HCT116 (cell line): ENCODE data around the gene CHST12. TPM values are rescaled to one million over a fixed set of nuclear protein-coding genes. Genes with fewer than 3 reads are reported as not detected.

ENCODE experiments used
- ATAC-seq: fragments of 200-7000 bp; cut with Tn5 transposase; 2 replicates; pipeline ENCODE4 v1.9.1; 2020; ENCODE audit warnings: mild to moderate bottlenecking, moderate library complexity
- BruUV-seq: library from RNA; stranded (reverse); fragments of 400-500 nt; replicated peaks from 2 replicates; lab custom pipeline; 2021; lab: Mats Ljungman, UMichigan
- CTCF ChIA-PET: fragments of 300-600 bp; sonication (Branson Sonifier 250); formaldehyde crosslinking; loops from one replicate; lab custom pipeline; 2021; ENCODE audit warnings: antibody characterized with exemption; lab: Charles Lee
- POLR2A ChIA-PET: fragments of 300-600, 350-600 bp; sonication (Branson Sonifier 250); formaldehyde crosslinking; loops from one replicate; lab custom pipeline; 2021; ENCODE audit warnings: antibody characterized with exemption; lab: Charles Lee
- RAD21 ChIA-PET, 2 experiments: fragments of 300-600 bp; sonication (Branson Sonifier 250); formaldehyde crosslinking; loops; one replicate each; lab custom pipeline; 2023; ENCODE audit warnings: low total read pairs in 2 of 2; ENCODE audit not compliant: uncharacterized antibody in 2 of 2, unreplicated experiment in 2 of 2, low non-redundant PET in 1 of 2; lab: Charles Lee
- DNase-seq: peaks from one replicate; pipeline ENCODE4 v3.0.0-alpha.2; 2010; ENCODE audit warnings: low read depth, low spot score
- H2AFZ ChIP-seq: fragments of 200-600 bp; shearing (Covaris generic), sonication (generic); 2 replicates; pipeline ENCODE4 v1.6.1; 2017; ENCODE audit warnings: low read depth, mixed run types, mixed read lengths, antibody characterized with exemption, low read length; ENCODE audit not compliant: poor library complexity, severe bottlenecking
- H3K27ac ChIP-seq: 2 replicates; pipeline ENCODE4 v1.5.1; 2012; ENCODE audit warnings: low read depth, low read length
- H3K27me3 ChIP-seq: fragments of 200-600 bp; sonication (generic); 2 replicates; pipeline ENCODE4 v1.6.1; 2016; ENCODE audit warnings: mixed run types, low read length, mixed read lengths; ENCODE audit not compliant: insufficient read depth
- H3K36me3 ChIP-seq, 2 experiments: fragments of 200-500 bp in 1 of 2; fragments of 200-600 bp in 1 of 2; sonication (Bioruptor generic) in 1 of 2; sonication (generic) in 1 of 2; 2 replicates each; pipeline versions ENCODE4 v1.5.1 to v1.6.1; 2014 to 2016; ENCODE audit warnings: low read length in 2 of 2, inconsistent platforms in 1 of 2, mixed read lengths in 1 of 2, mixed run types in 1 of 2; ENCODE audit not compliant: insufficient read depth in 2 of 2, control insufficient read depth in 1 of 2
- H3K4me1 ChIP-seq, 2 experiments: fragments of 200-600 bp in 1 of 2; sonication (generic) in 1 of 2; 2 replicates each; pipeline versions ENCODE4 v1.5.1 to v1.6.1; 2012 to 2017; ENCODE audit warnings: low read length in 2 of 2, inconsistent platforms in 1 of 2, mild to moderate bottlenecking in 1 of 2, mixed read lengths in 1 of 2, mixed run types in 1 of 2, moderate library complexity in 1 of 2; ENCODE audit not compliant: insufficient read depth in 2 of 2, control insufficient read depth in 1 of 2
- H3K4me2 ChIP-seq: fragments of 200-600 bp; sonication (generic); 2 replicates; pipeline ENCODE4 v1.6.1; 2017; ENCODE audit warnings: mixed run types, low read length, mixed read lengths
- H3K4me3 ChIP-seq, 2 experiments: fragments of 200-600 bp in 1 of 2; sonication (generic) in 1 of 2; replicated peaks in 1 of 2; 2 replicates each; pipeline ENCODE4 v1.5.1; 2011 to 2016; ENCODE audit warnings: low read length in 2 of 2, control low read depth in 1 of 2, low read depth in 1 of 2, mild to moderate bottlenecking in 1 of 2, mixed read lengths in 1 of 2, mixed run types in 1 of 2
- H3K79me2 ChIP-seq: fragments of 200-600 bp; sonication (generic); 2 replicates; pipeline ENCODE4 v1.6.1; 2017; ENCODE audit warnings: mild to moderate bottlenecking, mixed run types, low read length, moderate library complexity, mixed read lengths; ENCODE audit not compliant: insufficient read depth
- H3K9ac ChIP-seq: fragments of 200-600 bp; sonication (generic); 2 replicates; pipeline ENCODE4 v1.6.1; 2016; ENCODE audit warnings: low read length, mixed read lengths
- H3K9me2 ChIP-seq: fragments of 200-600 bp; sonication (generic), shearing (Covaris generic); 2 replicates; pipeline ENCODE4 v1.6.1; 2017; ENCODE audit warnings: mixed run types, mild to moderate bottlenecking, moderate library complexity; ENCODE audit not compliant: insufficient read depth
- H3K9me3 ChIP-seq, 2 experiments: fragments of 200-500 bp in 1 of 2; fragments of 200-600 bp in 1 of 2; sonication (Bioruptor generic) in 1 of 2; sonication (generic) in 1 of 2; 2 replicates each; pipeline ENCODE4 v1.6.1; 2014 to 2017; ENCODE audit warnings: low read length in 2 of 2, mixed read lengths in 2 of 2, inconsistent platforms in 1 of 2, low read depth in 1 of 2, mild to moderate bottlenecking in 1 of 2, mixed run types in 1 of 2, moderate library complexity in 1 of 2; ENCODE audit not compliant: control insufficient read depth in 1 of 2, insufficient read depth in 1 of 2
- H4K20me1 ChIP-seq: fragments of 200-600 bp; sonication (generic), shearing (Covaris generic); 2 replicates; pipeline ENCODE4 v1.6.1; 2017; ENCODE audit warnings: mixed run types, mild to moderate bottlenecking, moderate library complexity; ENCODE audit not compliant: insufficient read depth
- ATF3 ChIP-seq: IDR thresholded peaks from 2 replicates; pipeline ENCODE4 v1.6.1; 2012
- CEBPB ChIP-seq: IDR thresholded peaks from 2 replicates; pipeline ENCODE4 v1.6.1; 2012; ENCODE audit warnings: low read depth
- CTCF ChIP-seq, 3 experiments: fragments of 200-600 bp in 1 of 3; sonication (generic) in 1 of 3; IDR thresholded peaks in 2 of 3; conservative IDR thresholded peaks in 1 of 3; 2 replicates each; pipeline ENCODE4 v1.5.1; 2012 to 2017; ENCODE audit warnings: low read depth in 2 of 3, low read length in 2 of 3, antibody characterized with exemption in 1 of 3, borderline replicate concordance in 1 of 3, control low read depth in 1 of 3, mild to moderate bottlenecking in 1 of 3, mixed read lengths in 1 of 3, mixed run types in 1 of 3, moderate library complexity in 1 of 3; ENCODE audit not compliant: insufficient read depth in 1 of 3
- EGR1 ChIP-seq: IDR thresholded peaks from 2 replicates; pipeline ENCODE4 v1.6.1; 2012; ENCODE audit warnings: low read depth
- ELF1 ChIP-seq: IDR thresholded peaks from 2 replicates; pipeline ENCODE4 v1.6.1; 2012; ENCODE audit warnings: low read depth, borderline replicate concordance
- EZH2 ChIP-seq: fragments of 200-600 bp; sonication (generic); IDR thresholded peaks from 2 replicates; pipeline ENCODE4 v1.6.1; 2017; ENCODE audit warnings: antibody characterized with exemption, mixed run types
- EZH2phosphoT487 ChIP-seq: fragments of 200-600 bp; IDR thresholded peaks from 2 replicates; pipeline ENCODE4 v1.6.1; 2018; ENCODE audit warnings: antibody characterized with exemption, borderline replicate concordance
- JUND ChIP-seq: IDR thresholded peaks from 2 replicates; pipeline ENCODE4 v1.6.1; 2012
- MAX ChIP-seq: IDR thresholded peaks from 2 replicates; pipeline ENCODE4 v1.6.1; 2012
- POLR2AphosphoS5 ChIP-seq: IDR thresholded peaks from 2 replicates; pipeline ENCODE4 v1.6.1; 2011; ENCODE audit warnings: mild to moderate bottlenecking, low read depth, low read length, moderate library complexity
- RAD21 ChIP-seq: IDR thresholded peaks from 2 replicates; pipeline ENCODE4 v1.6.1; 2012; ENCODE audit warnings: low read depth, mild to moderate bottlenecking
- SIN3A ChIP-seq: IDR thresholded peaks from 2 replicates; pipeline ENCODE4 v1.6.1; 2012; ENCODE audit warnings: low read depth
- SRF ChIP-seq: IDR thresholded peaks from 2 replicates; pipeline ENCODE4 v1.6.1; 2012; ENCODE audit warnings: low read depth
- TCF7L2 ChIP-seq: IDR thresholded peaks from 2 replicates; pipeline ENCODE4 v1.7.0; 2011; ENCODE audit warnings: borderline replicate concordance, inconsistent platforms; ENCODE audit not compliant: insufficient read depth, insufficient read length; ENCODE audit errors: extremely low read depth
- YY1 ChIP-seq: IDR thresholded peaks from 2 replicates; pipeline ENCODE4 v1.6.1; 2011; ENCODE audit warnings: low read length, low read depth, moderate library complexity, mild to moderate bottlenecking; ENCODE audit not compliant: insufficient replicate concordance; ENCODE audit errors: extremely low read depth
- ZFX ChIP-seq: fragments of 450-650 bp; IDR thresholded peaks from 2 replicates; pipeline ENCODE4 v1.6.1; 2017
- ZNF274 ChIP-seq: fragments of 200-500 bp; sonication (Bioruptor generic); IDR thresholded peaks from 2 replicates; pipeline ENCODE4 v1.6.1; 2014; ENCODE audit warnings: mild to moderate bottlenecking, low read depth, low read length, inconsistent platforms
- intact Hi-C: fragments of 100-400 bp; cut with micrococcal nuclease; formaldehyde crosslinking; loops from 2 replicates; pipeline ENCODE4 v1.10.0; 2022
- total RNA-seq: library from RNA; stranded (reverse); gene quantifications from one replicate; pipeline ENCODE4 v1.2.1, GENCODE V29; 2021; ENCODE audit not compliant: unreplicated experiment

CHST12 gene
- total RNA-seq, 1 experiment from 2014 or later = 14.2 TPM

GRCh38 chr7:2404714-2405119, 1.3 kb downstream of the CHST12 start:
- intact Hi-C loops = no loop called here
- ATAC-seq (no peak), DNase-seq (no peak)
- ChIA-PET CTCF (no interaction called here), POLR2A (no interaction called here), RAD21 (no interaction called here)
- Histone ChIP-seq H3K9me3 (no peaks in the 10 kb centered on the region), H3K79me2 (no peaks in the 10 kb centered on the region), H4K20me1 (no peaks in the 10 kb centered on the region), H3K9ac (no peak overlapping the region), H2AFZ (no peak overlapping the region), H3K36me3 (no peaks in the 10 kb centered on the region), H3K27ac (no peak overlapping the region), H3K4me1 (peaks cover 30 to 47% of the 10 kb centered on the region in 2 experiments), H3K27me3 (no peaks in the 10 kb centered on the region), H3K4me2 (peak overlapping the region; percentile 89), H3K9me2 (no peaks in the 10 kb centered on the region), H3K4me3 (peak overlapping the region; percentile 77 to 85)
- TF ChIP-seq SRF (no peak), EZH2 (no peak), ZNF274 (no peak), ATF3 (no peak), EZH2phosphoT487 (no peak), RAD21 (no peak), ZFX (no peak), ELF1 (no peak), EGR1 (no peak), TCF7L2 (no peak)
- BruUV-seq = no TSS peak

- no peaks in the 10 kb centered on the region for H3K79me2 ChIP-seq
- DNase-seq (no peak), ATAC-seq (no peak)
- H3K4me1 ChIP-seq = peaks cover 26 to 42% of the 10 kb centered on the region in 2 experiments
- no peaks in the 10 kb centered on the region for H3K9me2 ChIP-seq
- RAD21 ChIA-PET = no interaction called here
- peak overlapping the region; percentile 89; the same call in 1 of the 2 replicates for H3K4me2 ChIP-seq
- H3K36me3 ChIP-seq = no peaks in the 10 kb centered on the region
- H3K27ac ChIP-seq = no peak overlapping the region
- H3K9ac ChIP-seq = no peak overlapping the region
- CTCF ChIA-PET = interaction anchor here (1.7 kb wide), 1 partner anchor 46 kb away, joined by 4 read pairs; no protein-coding TSS in a partner anchor
- no peaks in the 10 kb centered on the region for H4K20me1 ChIP-seq
- TF ChIP-seq YY1 = no peak
- TF ChIP-seq EZH2 = no peak
- TF ChIP-seq CTCF (IDR thresholded peaks at IDR 0.05 in 2 of 3, conservative IDR thresholded peaks at IDR 0.05 in 1 of 3; ENCODE audit: borderline replicate concordance in 1 of 3, insufficient read depth in 1 of 3, low read depth in 2 of 3, low read length in 2 of 3) = no peak
- TF ChIP-seq MAX = no peak
- TF ChIP-seq ZFX = no peak
- no peak for TF ChIP-seq POLR2AphosphoS5
- TF ChIP-seq ZNF274 = no peak
- TF ChIP-seq SIN3A = no peak
- TF ChIP-seq JUND = no peak
- no peak for TF ChIP-seq TCF7L2
- TF ChIP-seq CEBPB = no peak
- no peak for TF ChIP-seq SRF
- no TSS peak for BruUV-seq
- H2AFZ ChIP-seq = no peak overlapping the region
- H3K4me3 ChIP-seq = no peak overlapping the region
- intact Hi-C loops = no loop called here
- no peaks in the 10 kb centered on the region for H3K9me3 ChIP-seq
- POLR2A ChIA-PET = no interaction called here
- no peaks in the 10 kb centered on the region for H3K27me3 ChIP-seq
These were observed 1.8 kb downstream of the CHST12 start for GRCh38 chr7:2405201-2405600.
